Measurements from ENCODE around the gene SGTB.

SGTB gene, protein sequence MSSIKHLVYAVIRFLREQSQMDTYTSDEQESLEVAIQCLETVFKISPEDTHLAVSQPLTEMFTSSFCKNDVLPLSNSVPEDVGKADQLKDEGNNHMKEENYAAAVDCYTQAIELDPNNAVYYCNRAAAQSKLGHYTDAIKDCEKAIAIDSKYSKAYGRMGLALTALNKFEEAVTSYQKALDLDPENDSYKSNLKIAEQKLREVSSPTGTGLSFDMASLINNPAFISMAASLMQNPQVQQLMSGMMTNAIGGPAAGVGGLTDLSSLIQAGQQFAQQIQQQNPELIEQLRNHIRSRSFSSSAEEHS

GRCh38 chr5:65721720-65722574, at the start of gene SGTB, which contains the start of gene NLN:
TSS of gene SGTB (minus strand) at chr5:65722109. CDS start at chr5:65720807, 1,302 bp downstream.
TSS of gene NLN (plus strand) at chr5:65722205. CDS start at chr5:65722374, 169 bp downstream.
- DNase-seq (ENCODE audit: low read depth) = peak; percentile 70

DNA sequence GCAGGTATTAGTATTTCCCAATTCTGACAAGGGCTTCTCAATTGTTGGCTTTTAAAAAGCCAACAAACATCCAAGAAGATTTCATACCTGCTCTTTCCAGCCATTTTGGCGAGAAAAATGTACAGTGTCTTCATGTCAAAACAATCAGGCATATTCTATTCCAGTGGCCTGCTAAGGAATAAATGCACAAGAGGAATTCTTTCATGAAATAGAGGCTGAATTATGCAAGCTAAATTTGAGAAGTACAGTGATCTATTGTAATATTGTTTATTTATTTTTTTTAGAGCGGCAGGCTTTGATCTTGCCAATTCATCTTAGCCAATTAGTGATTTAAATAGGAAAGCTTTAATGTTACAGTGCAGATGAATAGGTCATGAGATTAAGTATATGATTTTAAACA, 49.4 kb upstream of the SGTB start:
- DNase-seq (ENCODE audit: low read depth) = no peak

DNA sequence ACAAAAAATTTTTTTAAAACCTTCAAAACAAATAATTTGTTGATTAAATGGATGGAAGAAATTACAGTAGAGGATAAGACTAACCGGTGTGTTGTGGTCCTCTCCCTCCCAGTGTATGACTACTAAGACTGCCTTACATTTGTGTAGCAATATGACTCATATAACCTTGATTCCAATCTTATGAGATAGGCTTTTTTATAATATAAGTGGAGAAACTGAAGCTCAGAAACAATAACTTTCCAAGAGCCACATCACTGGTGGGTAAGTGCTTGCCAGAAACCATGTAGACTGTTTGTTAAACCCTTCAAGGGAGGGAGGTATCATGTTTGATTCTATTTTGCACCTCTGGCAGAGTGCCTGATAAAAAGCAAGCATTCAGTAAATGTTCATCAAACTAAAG, 47.6 kb upstream of the SGTB start:
- DNase-seq (ENCODE audit: low read depth) = no peak

DNA sequence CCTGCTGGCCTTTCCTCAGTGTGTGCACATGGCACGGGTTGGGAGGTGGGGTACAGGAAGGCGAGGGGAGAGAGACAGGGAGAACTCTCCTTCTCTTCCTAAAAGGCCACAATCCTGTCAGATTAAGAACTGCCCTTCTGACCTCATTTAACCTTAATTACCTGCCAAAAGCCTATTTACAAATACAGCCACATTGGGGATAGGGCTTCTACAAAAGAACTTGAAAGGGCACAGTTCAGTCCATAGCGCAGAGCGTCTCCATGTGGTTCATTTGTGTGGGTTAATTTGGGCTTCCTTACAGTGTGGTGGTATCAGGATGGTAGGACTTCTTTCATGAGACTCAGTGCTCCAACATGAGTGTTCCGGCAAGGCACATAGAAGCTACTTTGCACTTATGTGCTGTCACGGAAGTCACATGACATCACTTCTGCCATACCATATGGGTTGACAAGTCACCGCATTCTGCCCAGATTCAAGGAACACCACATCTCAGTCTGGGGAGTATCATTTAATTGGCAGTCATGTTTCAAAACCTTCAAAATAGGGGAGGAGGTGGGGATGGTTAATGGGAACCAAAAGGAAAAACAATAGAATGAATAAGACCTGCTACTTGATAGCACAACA, 46.9 kb upstream of the SGTB start:
- no peak for DNase-seq (ENCODE audit: low read depth)

GRCh38 chr5:65767565-65767964, 45.7 kb upstream of the SGTB start:
- DNase-seq (ENCODE audit: low read depth) = no peak

- no peak for DNase-seq (ENCODE audit: low read depth)
These were observed 44.9 kb upstream of the SGTB start for GRCh38 chr5:65766781-65767180.

DNA sequence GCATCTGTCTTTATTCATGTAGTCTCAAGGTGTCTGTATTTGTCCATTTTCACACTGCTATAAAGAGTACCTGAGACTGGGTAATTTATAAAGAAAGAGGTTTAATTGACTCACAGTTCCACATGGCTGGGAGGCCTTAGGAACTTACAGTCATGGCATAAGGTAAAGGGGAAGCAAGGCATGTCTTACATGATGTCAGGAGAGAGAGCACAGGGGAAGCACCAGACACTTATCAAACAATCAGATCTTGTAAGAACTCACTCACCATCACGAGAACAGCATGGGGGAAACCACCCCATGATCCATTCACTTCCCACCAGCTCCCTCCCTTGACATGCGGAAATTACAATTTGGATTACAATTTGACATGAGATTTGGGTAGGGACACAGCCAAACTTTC, 44.3 kb upstream of the SGTB start:
- DNase-seq (ENCODE audit: low read depth) = no peak

- DNase-seq (ENCODE audit: low read depth) = no peak
These were observed 43.7 kb upstream of the SGTB start for GRCh38 chr5:65765582-65765981.

GRCh38 chr5:65762234-65762633, 40.3 kb upstream of the SGTB start:
- no peak for DNase-seq (ENCODE audit: low read depth)

- DNase-seq (ENCODE audit: low read depth) = peak; percentile 21
These were observed 38.8 kb upstream of the SGTB start for GRCh38 chr5:65760504-65761275.

- no peak for DNase-seq (ENCODE audit: low read depth)
These were observed 36.7 kb upstream of the SGTB start for GRCh38 chr5:65758546-65759144.

DNA sequence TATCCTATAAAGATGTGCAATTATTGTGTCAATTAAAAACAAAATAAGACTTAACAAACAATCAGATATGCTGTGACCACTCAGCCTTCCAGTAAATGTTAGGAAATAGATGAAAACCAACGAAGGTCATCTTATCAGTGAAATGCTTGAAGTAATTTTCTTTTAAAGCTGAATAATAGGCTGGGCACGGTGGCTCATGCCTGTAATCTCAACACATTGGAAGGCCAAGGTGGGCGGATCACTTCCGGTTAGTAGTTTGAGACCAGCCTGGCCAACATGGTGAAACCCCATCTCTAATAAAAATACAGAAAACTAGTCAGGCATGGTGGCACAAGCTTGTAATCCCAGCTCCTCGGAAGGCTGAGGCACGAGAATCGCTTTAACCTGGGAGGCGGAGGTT, 31.3 kb upstream of the SGTB start:
- DNase-seq (ENCODE audit: low read depth) = no peak

- DNase-seq (ENCODE audit: low read depth) = no peak
These were observed 29.0 kb upstream of the SGTB start for GRCh38 chr5:65750938-65751337.

GRCh38 chr5:65749956-65750355, 28.0 kb upstream of the SGTB start:
- DNase-seq (ENCODE audit: low read depth) = no peak

- DNase-seq (ENCODE audit: low read depth) = no peak
These were observed 27.4 kb upstream of the SGTB start for GRCh38 chr5:65749221-65749844.

- no peak for DNase-seq (ENCODE audit: low read depth)
These were observed 20.8 kb upstream of the SGTB start for GRCh38 chr5:65742565-65743231.

DNA sequence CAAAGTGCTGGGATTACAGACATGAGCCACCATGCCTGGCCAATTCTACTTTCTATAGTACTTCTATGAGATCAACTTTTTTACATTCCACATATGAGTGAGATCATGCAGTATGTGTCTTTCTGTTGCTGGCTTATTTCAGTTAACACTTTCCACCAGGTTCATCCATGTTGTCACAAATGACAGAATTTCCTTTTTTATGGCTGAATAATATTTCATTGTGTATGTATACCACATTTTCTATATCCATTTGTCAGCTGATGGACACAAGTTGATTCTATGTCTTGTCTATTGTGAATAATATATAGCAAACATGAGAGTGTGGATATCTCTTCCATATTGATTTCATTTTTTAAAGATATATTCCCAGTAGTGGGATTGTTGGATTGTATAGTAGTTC, 17.3 kb upstream of the SGTB start:
- no peak for DNase-seq (ENCODE audit: low read depth)

DNA sequence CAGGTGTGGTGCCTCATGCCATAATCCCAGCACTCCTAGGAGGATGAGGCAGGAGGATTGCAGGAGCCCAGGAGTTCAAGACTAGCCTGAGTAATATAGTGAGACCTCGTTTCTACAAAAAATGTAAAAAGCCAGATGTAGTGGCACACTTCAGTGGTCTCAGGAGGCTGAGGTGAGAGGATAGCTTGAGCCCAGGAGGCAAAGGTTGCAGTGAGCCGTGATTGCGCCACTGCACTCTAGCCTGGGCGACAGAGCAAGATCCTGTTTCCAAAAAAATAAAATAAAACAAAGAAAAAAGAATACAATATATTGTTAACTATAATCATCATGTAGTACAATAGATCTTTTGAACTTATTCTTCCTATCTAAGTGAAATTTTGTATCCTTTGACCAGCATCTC, 16.4 kb upstream of the SGTB start:
- DNase-seq (ENCODE audit: low read depth) = no peak

- no peak for DNase-seq (ENCODE audit: low read depth)
These were observed 15.9 kb upstream of the SGTB start for GRCh38 chr5:65737842-65738241.

GRCh38 chr5:65736011-65736410, 14.1 kb upstream of the SGTB start:
- no peak for DNase-seq (ENCODE audit: low read depth)

DNA sequence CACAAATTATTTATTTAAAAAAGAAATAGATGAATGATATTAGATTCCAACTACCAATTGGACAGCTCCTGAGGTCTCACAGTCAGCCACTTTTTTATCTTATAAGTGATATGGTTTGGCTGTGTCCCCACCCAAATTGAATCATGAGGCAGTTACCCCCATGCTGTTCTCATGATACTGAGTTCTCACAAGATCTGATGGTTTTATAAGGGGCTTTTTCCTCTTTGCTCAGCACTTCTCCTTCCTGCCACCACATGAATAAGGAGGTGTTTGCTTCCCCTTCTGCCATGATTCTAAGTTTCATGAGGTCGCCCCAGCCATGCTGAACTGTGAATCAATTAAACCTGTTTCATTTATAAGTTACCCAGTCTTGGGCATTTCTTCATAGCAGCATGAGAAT, 13.0 kb upstream of the SGTB start:
- DNase-seq (ENCODE audit: low read depth) = no peak
